Astrocyte of the cerebellum (primary cell): ENCODE measurements around the gene PRKG1.
"Not testable (repeated sequence)": the region's sequence is repeated elsewhere in the genome, so short reads cannot be mapped to it uniquely, and the experiment has no call there.

Experiments
- DNase-seq: peaks from one replicate; pipeline ENCODE4 v3.0.0-alpha.2; 2011; ENCODE audit warnings: low read depth
- H3K4me3 ChIP-seq: 2 replicates; pipeline ENCODE4 v1.5.1; 2011; ENCODE audit warnings: mild to moderate bottlenecking, low read depth, low read length, moderate library complexity
- CTCF ChIP-seq: IDR thresholded peaks from 2 replicates; pipeline ENCODE4 v1.5.1; 2012; ENCODE audit warnings: low read length, low read depth, moderate library complexity, mild to moderate bottlenecking; ENCODE audit errors: missing control alignments
- in situ Hi-C: cut with HindIII; loops from 2 replicates; pipeline ENCODE4 v1.10.0; 2017; ENCODE audit warnings: low sequenced_read_pairs

The PRKG1 gene

GRCh38 chr10:52032681-52033629, 958.7 kb downstream of the PRKG1 start:
- no peak for DNase-seq
- no peak overlapping the region for H3K4me3 ChIP-seq
- in situ Hi-C loops = no loop called here
- TF ChIP-seq CTCF = no peak

GRCh38 chr10:52039002-52039793, 964.9 kb downstream of the PRKG1 start:
- in situ Hi-C loops, DNase-seq, H3K4me3 ChIP-seq: not testable (repeated sequence)

- no peak for TF ChIP-seq CTCF
- H3K4me3 ChIP-seq = no peak overlapping the region
- in situ Hi-C loops = no loop called here
- no peak for DNase-seq
Measured at GRCh38 chr10:52040486-52040885, 966.2 kb downstream of the PRKG1 start.

GRCh38 chr10:52043811-52044210, 969.5 kb downstream of the PRKG1 start:
- H3K4me3 ChIP-seq = no peak overlapping the region
- no peak for TF ChIP-seq CTCF
- DNase-seq = no peak
- in situ Hi-C loops = no loop called here

- H3K4me3 ChIP-seq = no peak overlapping the region
- no peak for DNase-seq
- TF ChIP-seq CTCF = no peak
- in situ Hi-C loops = no loop called here
Measured at GRCh38 chr10:52048051-52048450, 973.8 kb downstream of the PRKG1 start.

- H3K4me3 ChIP-seq = no peak overlapping the region
- in situ Hi-C loops = no loop called here
- TF ChIP-seq CTCF = no peak
- no peak for DNase-seq
Measured at GRCh38 chr10:52050429-52051047, 976.3 kb downstream of the PRKG1 start.
